HG02870 (cell line): ENCODE results near the gene SLC12A8.
A peak's percentile ranks its signal among the peaks of the same experiment; 100 is the strongest.

Experiments used
- ATAC-seq: cut with Tn5 transposase; IDR thresholded peaks from one replicate; pipeline ENCODE4 v1.9.1; 2021; ENCODE audit warnings: mild to moderate bottlenecking, moderate library complexity; ENCODE audit not compliant: unreplicated experiment

The SLC12A8 gene

GRCh38 chr3:125058959-125059358 lies 153.6 kb downstream of the SLC12A8 start:
- no peak for ATAC-seq

GRCh38 chr3:125058529-125058928 lies 154.0 kb downstream of the SLC12A8 start:
- ATAC-seq, result no peak

GRCh38 chr3:125057186-125057850 lies 155.2 kb downstream of the SLC12A8 start:
- ATAC-seq, result no peak

- ATAC-seq, result peak; percentile 49
Measured at GRCh38 chr3:125055913-125056745, 156.4 kb downstream of the SLC12A8 start, which contains the start of gene HEG1. TSS of gene HEG1 (minus strand) at chr3:125055997. CDS start at chr3:125055890, 107 bp downstream.

- peak; percentile 18 for ATAC-seq
Measured at GRCh38 chr3:125055331-125055912, 157.1 kb downstream of the SLC12A8 start.

GRCh38 chr3:125054449-125055329 lies 157.9 kb downstream of the SLC12A8 start:
- ATAC-seq, result no peak

GRCh38 chr3:125054062-125054448 lies 158.5 kb downstream of the SLC12A8 start:
- no peak for ATAC-seq

- no peak for ATAC-seq
Measured at GRCh38 chr3:125053304-125053699, 159.2 kb downstream of the SLC12A8 start.

- no peak for ATAC-seq
Measured at GRCh38 chr3:125052624-125053303, 159.8 kb downstream of the SLC12A8 start.

- no peak for ATAC-seq
Measured at GRCh38 chr3:125051715-125052581, 160.6 kb downstream of the SLC12A8 start.

GRCh38 chr3:125051205-125051604 lies 161.3 kb downstream of the SLC12A8 start:
- ATAC-seq, result no peak

- ATAC-seq, result no peak
Measured at GRCh38 chr3:125050488-125051090, 162.0 kb downstream of the SLC12A8 start.

GRCh38 chr3:125048282-125048681 lies 164.3 kb downstream of the SLC12A8 start:
- no peak for ATAC-seq

GRCh38 chr3:125045965-125046364 lies 166.6 kb downstream of the SLC12A8 start:
- ATAC-seq, result no peak

GRCh38 chr3:125045194-125045593 lies 167.4 kb downstream of the SLC12A8 start:
- no peak for ATAC-seq

- no peak for ATAC-seq
Measured at GRCh38 chr3:125043599-125044151, 168.9 kb downstream of the SLC12A8 start.

- no peak for ATAC-seq
Measured at GRCh38 chr3:125042725-125043406, 169.7 kb downstream of the SLC12A8 start.
